A673 (cell line): ENCODE results near the gene PTGFRN.

Source experiments
- EZH2 ChIP-seq: fragments of 200-600 bp; sonication (generic); IDR thresholded peaks from 2 replicates; pipeline ENCODE4 v1.6.1; 2017; ENCODE audit warnings: borderline replicate concordance, low read depth, mild to moderate bottlenecking, mixed read lengths, antibody characterized with exemption, low read length; ENCODE audit not compliant: poor library complexity, severe bottlenecking
- TF ChIP-seq, protein P1 (sequence below): fragments of 300-800, 200-600 bp; sonication (generic); conservative IDR thresholded peaks from 2 replicates; pipeline ENCODE4 v1.5.1; 2017; ENCODE audit warnings: low read depth, mild to moderate bottlenecking, antibody characterized with exemption, low read length, moderate library complexity, mixed read lengths

DNA sequence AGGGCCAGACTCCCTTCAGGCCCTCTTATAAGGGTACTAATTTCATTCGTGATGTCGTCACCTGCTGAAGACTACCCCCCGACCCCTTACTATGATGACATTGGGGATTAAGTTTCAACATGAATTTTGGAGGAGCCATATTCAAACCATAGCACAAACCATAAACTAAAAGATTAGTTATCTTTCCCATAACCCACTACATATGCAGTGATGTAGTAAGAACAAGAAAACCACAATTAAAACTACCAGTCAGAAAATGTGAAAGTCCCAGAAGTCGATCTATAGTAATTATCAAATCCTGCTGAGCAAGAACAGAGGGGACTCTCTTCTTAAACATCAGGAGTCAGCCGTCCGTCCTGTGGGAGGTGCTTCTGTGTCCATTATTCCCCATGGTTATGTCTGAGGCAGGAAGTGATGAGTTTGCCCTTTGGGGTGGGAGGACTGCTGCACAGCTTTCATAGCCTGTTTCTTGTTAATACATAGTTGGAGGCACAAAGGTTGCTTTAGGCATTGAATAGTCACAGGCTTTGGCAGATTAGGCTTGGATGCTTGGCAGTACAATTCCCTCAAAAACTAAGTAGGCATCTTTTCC is 35.9 kb upstream of the PTGFRN start:
- TF ChIP-seq EZH2: no peak
- TF ChIP-seq, protein P1, sequence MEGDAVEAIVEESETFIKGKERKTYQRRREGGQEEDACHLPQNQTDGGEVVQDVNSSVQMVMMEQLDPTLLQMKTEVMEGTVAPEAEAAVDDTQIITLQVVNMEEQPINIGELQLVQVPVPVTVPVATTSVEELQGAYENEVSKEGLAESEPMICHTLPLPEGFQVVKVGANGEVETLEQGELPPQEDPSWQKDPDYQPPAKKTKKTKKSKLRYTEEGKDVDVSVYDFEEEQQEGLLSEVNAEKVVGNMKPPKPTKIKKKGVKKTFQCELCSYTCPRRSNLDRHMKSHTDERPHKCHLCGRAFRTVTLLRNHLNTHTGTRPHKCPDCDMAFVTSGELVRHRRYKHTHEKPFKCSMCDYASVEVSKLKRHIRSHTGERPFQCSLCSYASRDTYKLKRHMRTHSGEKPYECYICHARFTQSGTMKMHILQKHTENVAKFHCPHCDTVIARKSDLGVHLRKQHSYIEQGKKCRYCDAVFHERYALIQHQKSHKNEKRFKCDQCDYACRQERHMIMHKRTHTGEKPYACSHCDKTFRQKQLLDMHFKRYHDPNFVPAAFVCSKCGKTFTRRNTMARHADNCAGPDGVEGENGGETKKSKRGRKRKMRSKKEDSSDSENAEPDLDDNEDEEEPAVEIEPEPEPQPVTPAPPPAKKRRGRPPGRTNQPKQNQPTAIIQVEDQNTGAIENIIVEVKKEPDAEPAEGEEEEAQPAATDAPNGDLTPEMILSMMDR: no peak
